Retina (tissue), 1 donor: ENCODE results near the gene FHOD3.

Source experiments
- DNase-seq: peaks from one replicate; pipeline ENCODE4 v3.0.0-alpha.2; 2016

FHOD3 gene

DNA sequence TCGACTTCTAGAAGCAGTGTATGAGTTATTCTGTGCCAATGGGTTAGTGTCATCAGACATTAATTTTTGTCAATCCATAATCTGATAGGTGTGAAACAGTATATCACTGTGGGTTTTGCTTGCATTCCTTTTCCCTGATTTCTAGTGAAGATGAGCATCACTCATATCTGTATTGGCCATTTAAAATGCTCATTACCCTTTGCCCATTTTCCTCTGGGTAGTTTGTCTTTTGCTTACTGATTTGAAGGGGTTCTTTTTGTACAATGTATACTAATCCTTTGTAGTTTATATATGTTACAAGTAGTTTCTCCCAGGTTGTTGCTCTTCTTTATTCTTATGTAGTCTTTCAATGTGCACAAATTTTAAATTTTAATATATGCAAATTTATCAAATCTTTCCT lies 379.1 kb downstream of the FHOD3 start:
- DNase-seq = no peak

DNA sequence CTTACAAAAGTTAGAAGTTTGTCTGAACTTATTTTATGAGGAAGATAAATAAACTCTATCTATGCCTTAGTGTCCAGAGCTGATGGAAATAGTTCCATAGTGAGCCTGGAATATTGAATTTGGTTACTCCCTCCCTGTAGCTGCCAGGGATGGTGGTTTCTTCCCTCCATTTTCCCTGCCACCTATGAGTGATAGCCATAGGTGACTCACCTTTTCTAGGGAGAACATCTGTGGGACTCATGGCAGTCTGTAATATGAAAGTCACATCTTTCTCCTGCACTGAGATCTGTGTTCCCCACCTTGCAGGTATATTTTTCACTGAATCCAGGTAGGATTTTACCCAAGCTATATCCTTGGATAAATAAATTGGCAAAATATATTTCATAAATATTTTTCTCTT lies 382.5 kb downstream of the FHOD3 start:
- no peak for DNase-seq

DNA sequence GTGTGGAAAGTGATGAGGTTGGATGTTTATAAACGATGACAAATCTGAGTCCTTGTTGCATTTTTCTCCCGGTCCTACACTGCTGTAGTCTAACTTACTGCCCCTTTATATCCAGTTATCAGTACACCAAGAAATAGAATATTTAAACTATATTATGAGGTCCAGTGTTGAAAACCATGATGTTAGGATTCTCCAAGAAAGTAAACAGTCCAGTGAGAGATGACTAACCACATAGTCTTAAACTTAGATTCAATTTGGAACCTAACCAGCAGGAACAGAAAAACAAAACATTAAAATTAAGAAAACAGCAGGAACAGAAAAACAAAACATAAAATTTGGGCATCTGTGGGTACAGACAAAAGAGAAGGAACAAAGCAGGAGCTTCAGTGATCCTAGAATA lies 388.1 kb downstream of the FHOD3 start:
- DNase-seq = no peak

DNA sequence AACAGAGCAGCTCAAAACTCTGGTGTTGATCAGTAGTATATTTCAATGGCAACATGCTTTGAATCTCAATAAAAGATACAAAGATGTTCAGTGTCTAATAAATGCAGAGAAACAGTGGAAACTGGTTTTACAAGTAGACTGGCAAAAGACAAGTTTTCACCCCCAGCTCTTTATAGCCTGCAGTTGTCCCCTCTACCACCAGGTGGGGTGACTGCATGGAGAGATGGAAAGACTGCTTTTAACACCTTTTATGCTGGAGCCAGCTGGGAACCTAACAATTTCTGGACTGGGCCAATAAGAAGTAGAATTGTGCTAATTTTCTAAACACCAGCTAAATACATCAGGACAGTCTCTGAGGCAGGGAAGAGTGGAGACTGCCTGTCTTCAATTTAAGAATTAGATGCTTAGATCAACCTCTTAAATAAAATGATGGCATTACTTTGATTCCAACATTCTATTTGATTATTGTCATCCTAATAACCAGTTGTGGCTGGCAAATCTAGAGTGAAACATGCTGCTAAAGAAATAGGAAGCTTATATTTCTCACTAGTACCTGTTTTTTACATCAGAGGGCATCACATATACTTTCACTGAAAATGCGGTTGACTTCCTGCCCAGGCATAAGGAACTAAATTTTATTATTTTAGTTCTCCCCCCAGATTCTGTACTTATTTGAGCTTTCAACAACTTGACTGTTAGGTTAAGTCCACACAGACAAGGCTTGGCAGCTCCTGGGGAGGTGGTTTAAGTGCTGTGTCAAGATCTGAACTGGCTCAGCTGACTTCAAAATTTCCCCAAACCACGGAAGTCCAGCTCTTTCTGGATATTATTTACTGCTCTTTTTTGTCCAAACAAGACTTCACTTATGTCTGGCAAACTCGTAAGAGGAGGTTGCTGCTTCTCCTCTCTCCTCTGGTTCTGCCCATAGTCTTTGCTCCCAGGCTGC lies 390.8 kb downstream of the FHOD3 start:
- DNase-seq = peak; percentile 61

DNA sequence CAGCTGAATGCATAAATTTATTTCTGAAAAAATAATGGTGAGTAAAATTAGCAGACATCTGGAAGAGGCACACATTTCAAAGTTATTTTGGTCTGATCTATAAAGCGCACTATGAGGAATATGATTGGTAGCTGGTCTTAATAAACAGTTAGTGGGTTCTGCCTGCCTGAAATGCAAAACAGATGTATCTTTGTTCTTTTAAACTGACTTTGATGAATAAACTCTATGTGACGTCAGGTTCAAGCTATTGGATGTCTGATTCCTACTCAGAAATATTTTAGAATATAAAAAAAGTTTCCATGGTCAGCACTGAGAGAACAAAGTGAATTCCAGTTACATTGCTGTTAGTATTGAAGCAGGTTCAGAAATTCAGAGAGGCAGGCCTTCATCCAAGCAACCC lies 394.9 kb downstream of the FHOD3 start:
- no peak for DNase-seq

DNA sequence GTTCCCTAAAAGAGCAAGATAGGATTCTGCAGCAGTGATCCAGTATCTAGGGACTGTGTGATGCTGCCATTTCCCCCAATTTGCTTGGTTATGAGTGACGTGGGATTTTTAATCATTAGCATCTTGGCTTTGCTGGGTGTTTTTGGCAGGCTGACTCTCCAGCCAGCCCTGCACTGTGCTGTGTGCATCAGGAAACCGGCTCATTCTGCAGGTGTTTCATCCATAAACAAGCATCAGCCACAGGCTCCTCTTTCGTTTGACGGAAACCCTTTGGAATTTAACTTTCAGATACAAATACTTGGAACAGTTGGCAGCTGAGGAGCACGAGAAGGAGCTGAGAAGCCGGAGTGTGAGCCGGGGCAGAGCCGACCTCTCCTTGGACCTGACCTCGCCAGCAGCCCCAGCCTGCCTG lies 395.4 kb downstream of the FHOD3 start:
- DNase-seq = no peak

DNA sequence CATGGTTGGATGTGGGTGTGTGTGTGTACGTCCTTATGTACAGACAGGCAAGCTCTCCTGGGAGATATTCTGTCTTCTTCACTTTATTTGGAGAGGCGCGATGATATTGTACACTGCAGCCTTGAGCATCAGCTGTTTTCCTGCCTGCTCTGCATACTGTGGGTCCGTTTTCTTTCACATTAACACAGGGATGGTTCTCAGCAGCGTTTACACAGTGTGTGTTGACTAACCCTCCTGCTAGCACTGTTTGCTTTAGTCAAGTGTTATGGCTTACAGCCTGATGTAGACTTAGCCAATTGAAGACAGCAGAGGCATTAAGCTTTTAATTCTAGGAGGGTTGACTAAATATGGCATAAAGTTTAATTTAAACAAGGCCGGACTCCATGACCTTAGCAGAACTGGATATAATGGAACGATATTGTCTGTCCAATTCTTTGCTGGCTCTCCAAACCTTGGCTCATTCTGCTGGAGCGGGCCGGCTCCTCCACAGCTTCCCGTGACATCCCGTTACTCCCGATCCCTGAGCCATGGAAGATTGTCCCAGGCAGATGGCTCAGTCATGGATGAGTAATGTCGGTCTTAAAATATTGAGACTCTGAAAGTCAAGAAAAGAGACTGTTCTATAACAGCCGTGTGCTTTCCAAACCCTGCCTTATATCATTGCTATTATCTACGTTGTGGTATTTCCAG lies 396.6 kb downstream of the FHOD3 start:
- DNase-seq = no peak

DNA sequence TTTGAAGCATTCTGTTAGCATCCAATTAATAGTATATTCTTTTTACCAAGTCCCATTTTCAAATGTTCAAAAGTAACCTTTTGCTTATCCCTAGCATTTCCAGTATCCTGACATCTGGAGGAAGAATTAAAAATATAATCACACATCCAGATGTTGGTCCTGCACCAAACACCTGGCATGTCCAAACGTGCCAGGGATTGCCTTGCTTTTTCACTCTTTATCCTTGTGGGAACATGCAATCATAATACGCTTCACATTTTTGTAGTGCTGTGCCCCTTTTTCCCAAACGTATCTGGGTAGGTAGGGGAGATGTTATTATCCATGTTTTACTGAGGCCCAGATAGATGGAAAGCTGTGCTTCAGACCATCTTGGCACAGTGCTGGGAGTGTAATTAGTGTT lies 398.3 kb downstream of the FHOD3 start:
- no peak for DNase-seq

DNA sequence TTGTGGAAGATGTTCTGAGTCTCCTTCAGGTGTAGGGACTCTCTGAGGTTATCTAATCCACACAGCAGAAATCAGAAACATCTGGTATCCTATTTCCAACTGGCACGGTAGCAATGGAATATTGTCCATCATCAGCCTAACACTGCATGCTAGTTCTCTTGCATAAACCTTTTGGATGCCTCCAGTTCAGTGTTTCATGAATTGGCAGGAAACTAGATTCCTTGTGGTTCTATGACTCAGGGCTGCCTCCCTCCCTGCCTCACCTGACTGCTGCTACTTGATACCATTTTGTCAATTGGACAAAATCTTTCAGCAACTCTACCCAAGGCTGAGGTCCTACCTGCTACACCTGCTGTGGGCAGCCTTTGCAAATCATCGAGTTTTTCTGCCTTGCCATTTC lies 400.4 kb downstream of the FHOD3 start:
- no peak for DNase-seq

DNA sequence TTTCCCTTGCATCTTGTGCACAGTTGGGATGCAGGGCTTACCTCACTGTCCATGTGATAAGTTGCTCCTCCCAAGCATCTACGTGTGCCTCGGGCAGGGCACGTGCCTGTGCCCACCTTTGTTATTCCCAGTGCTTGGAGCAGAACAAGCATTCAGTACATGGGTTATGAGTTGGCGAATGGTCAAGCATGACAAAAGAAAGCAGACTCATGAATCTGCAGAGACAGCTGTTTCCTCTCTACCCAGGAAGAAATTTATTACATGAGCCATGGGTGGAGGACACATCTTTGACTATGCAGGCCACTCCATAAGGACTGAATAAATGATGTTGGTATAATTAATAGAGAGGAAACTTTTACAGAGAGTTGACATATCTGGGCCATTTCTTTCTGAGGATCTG lies 403.4 kb downstream of the FHOD3 start:
- DNase-seq = no peak

DNA sequence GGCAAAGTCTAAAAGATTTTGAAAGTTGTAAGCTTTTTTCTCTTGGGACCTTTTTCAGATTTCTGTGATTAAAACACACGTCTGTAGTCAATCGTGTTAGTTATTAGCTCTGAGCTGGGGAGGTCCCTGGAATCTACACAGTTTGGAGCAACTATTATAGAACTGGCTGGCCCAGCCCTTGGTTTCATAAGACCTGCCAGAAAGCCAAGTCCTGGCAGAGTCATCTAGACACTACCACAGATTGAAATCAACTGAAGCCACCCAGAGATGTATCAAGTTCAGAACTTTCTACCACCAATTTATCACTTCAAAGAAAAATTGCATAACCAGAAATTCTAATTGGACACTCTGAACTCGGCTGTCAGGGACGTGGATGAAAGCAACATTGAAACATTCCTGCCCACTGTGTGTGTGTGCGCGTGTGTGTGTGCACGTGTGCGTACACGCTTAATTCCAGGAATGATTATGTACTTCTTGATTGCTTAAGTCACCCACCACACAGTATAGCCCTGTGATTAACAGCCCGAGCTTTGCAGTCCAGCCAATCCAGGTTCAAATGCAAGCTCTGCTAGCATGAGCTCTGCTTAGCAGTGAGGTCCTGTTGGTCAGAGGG lies 405.0 kb downstream of the FHOD3 start:
- no peak for DNase-seq

DNA sequence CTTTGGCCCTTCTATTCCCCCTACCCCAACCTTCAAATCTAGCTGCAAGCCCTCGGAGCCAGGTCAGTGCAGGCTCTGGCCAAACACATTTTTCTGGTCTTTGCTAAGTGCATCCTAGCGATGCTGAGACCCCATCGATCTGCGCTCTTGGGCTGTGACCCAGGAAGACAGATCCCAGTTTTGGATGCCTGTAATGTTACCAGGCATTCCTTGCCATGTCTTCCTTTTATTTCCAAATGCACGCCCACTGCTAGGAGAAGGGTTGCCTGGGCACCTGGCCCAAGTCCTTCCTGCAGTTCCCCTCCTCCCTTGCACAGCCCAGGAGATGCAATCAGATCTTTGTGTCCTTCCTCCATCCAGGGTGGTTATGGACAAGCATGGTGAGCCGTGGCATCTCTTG lies 406.6 kb downstream of the FHOD3 start:
- DNase-seq = no peak

DNA sequence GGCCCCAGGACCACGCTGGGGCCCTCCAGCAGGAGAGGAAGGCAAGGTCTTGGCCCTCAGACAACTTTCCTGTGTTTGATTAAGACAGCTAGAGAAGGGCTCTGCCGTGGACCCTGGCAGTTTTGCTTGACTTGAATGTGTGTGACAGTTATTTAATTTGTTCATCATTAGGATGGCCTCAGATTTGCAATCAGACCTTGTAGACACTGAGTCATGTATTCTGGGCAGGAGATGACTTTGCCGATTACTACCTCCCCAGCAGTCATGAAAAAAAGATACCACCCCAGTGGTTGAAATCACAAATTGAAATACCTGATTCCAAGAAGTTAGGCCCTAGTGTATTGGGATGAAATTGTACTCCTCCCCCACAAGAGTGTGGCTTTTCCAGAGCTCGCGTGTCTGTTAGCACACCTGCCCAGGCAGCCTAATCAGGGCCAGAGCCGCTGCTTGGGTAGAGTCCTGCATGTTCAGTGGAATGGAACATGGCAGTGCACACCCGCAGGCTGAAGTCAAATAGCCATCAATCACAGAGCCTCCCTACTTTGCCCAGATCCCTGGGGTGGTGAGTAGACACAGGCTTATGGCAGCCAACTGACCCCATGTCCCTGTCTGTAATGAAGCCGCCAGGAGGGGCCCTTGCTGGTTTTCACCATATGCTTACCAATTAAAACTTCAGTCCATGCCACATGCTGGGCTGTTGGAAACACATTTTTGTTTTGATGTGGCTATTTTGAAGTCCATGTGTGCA lies 408.8 kb downstream of the FHOD3 start:
- peak; percentile 61 for DNase-seq

DNA sequence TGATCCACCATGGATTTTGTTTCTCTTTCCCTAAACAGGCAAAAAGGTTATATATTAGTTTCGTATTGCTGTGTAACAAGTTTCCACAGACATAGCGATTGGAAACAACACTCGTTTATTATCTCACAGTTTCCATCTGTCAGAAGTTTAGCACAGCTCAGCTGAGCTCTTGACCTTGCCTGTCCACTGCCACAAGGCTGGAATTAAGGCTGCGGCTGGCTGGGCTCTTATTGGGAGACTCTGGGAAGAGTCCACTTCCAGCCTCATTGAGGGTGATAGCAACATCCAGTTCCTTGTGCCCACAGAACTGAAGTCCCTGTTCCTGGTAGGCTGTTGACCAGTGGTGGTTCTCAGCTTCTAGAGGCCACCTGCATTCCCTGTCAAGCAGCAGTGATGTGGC lies 410.9 kb downstream of the FHOD3 start:
- no peak for DNase-seq

DNA sequence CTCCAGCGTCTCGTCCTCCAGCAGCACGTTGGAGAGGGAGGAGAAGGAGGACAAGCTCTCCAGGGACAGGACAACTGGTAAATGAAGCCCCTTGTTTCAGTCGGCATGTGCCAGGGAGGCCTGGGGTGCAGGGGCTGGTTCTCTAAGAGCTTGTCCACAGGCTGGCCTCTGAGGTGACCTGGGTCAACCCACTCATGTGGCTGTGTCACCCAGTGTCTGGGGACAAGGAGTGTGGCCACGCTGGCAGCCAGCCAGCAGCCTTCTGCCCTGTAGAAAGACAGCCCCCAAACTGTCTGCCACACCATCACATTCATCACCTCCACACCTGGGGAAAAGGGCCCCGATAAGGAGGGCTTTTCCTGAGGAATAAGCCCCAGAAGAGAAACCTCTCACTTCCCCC lies 411.8 kb downstream of the FHOD3 start:
- peak; percentile 11 for DNase-seq

DNA sequence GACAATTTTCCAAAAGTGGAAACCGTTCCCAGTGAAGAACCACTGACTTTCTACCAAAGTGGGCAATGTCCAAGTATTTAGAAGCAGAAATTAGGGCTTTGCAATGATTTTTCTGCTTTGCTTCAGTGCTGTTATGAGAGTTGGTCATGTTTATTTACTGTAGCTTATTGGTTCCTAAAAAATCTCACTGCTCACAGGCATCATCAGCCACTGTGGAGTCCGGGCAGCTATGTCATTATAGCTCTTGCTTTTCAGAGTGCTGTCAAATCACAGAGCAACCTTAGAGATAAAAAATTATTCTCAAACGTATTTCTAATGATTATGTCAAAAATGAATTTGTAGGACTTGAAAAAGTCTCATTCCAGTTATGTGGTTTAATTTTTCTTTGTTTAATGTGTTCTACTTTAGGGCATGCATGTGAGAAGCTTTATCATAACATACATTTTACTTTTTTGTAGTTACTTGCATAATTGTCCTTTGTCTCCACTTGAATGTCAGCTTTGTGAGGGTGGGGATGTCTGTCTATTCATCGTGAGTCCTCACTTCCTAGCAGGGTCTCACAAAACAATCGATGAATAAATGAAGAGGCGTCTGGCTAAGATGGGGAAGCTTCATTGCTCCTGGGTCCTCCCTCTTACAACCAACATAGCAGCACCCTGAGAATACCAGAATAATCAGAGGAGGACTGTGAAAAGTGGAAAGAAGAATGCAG lies 413.7 kb downstream of the FHOD3 start:
- DNase-seq = peak; percentile 19

DNA sequence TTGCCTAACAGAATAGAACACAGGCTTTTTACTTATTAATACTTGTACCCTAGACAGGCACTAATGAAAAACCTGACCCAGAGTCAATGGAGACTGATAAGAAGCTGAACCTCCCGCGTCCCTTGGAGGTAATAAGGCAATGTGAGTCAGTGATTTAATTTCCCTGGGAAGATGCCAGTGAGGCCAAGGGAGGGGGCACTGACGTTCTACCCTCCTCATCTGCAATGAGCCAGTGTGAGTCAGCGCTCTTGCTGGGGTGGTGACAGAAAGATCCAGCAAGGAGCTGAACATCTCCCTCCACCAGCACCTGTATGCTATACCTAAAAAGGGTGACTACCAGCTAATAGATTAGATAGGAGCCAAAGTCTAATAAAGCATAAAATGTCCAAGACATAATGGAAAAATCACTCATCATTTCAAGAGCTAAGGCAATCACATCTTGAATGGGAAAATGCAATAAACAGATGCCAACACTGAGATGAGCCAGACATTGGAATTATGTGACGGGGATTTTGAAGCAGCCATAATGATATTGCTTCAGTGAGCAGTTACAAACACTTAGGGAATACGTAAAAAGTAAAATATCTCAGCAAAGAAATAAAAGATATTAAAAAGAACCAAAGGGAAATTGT lies 414.4 kb downstream of the FHOD3 start:
- DNase-seq = peak; percentile 25

DNA sequence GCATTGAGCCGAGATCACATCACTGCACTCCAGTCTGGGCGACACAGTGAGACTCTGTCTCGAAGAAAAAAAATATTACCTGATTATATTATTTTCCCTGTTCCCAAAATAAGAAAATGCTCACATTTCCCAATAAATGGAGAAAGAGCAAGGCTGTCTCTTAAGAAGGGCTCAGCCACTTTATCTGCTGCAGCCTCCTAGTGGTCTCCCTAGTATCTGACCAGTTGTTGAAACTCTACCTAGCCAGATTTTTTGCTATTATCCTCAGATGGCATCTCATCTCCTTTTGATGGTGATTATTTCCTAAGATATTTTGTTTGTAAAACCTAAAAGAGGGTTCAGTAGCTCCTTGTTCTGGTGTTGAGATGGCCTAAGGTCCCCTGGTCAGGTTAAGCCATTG lies 417.0 kb downstream of the FHOD3 start:
- no peak for DNase-seq

DNA sequence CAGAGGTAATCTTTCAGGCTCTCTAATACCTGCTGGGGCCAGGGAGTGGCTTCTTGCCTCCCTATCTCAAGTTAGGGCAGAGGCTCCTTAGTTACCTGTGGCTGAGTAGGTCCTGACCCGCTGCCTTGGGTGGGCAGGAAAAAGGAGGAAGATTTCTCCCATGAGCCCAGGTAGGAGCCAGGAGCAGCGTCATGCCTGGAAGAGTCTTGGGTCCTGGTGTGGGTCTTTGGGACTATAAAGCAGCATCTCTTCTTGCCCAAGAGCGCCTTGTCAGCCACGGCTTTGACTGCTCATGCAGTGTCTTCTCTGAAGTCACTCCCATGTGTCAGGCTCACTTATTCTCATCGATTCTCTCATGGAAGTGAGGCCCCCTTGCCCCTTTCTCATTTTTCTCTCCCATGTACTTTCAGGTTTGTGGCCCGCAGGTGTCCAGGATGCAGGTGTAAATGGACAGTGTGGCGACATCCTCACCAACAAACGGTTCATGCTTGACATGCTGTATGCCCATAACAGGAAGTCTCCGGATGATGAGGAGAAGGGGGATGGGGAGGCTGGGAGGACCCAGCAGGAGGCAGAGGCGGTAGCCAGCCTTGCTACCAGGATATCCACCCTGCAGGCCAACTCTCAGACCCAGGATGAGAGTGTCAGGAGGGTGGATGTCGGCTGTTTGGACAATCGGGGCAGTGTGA lies 420.1 kb downstream of the FHOD3 start:
- DNase-seq = no peak

DNA sequence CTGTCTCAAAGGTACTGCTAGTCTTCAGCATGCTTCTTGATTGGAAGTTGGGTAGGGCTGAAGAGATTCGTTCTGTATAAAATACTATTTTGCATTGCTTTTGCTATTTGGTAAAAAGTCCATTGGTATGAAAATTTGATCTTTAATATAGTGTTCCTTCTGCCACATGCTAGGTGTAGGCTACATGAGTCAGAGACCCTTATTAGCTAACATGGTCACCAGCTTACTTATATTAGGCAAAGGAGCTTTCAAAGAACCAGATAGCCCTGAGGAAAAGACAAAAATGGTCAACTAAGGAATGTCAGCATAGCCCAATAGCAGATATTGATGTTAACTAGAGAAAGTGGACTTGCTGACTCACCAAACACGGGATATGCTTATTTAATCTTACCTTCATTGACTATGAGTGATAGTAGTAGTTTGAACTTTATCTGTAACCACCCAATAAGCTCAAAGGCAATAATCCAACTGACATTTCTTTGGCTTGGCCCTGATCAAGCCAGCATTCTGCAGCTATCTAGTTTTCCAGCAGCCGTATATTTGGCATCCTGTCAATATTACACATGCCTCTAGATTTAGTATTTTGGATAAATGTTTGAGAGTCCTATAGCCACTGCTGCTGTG lies 421.3 kb downstream of the FHOD3 start:
- DNase-seq = no peak

DNA sequence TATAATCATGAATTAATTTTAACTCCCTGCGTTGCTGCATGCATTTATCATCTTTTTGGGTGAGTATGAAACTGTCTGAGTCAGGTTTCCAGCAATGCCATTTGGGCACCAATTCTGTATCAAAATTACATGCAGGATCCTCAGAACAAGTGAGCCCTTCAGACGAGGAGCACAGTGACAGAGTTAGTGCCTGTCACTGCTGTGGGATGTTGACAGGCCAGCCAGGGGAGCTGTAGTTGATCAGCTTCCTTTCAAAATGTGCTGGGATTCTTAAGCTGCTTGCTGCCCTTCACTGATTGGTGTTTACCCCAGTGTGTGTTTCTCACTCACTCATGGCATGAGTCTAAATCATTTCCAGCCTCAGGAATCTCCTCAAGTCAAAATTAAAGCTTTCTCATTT lies 422.1 kb downstream of the FHOD3 start:
- DNase-seq = no peak
